Uterus (tissue), 4 donors: Measurements from ENCODE around the gene RPS26. TPM values are rescaled to one million over a fixed set of nuclear protein-coding genes. Genes with fewer than 3 reads are reported as not detected.

Source experiments
- DNase-seq, 2 donors: peaks; one replicate each; pipeline ENCODE4 v3.0.0-alpha.2; 2019 to 2020
- H3K27ac ChIP-seq, 2 donors: fragments of 200-600 bp; sonication (generic); 1 replicate in 1 of 2; 2 replicates in 1 of 2; pipeline ENCODE4 v1.5.1; 2016 to 2018
- H3K27me3 ChIP-seq, 2 donors: fragments of 200-600 bp; sonication (generic); one replicate each; pipeline ENCODE4 v1.5.1; 2018 to 2019; ENCODE audit warnings: control low read depth in 1 of 2
- H3K36me3 ChIP-seq, 2 donors: fragments of 200-600 bp; sonication (generic); one replicate each; pipeline ENCODE4 v1.5.1; 2019; ENCODE audit warnings: control low read depth in 1 of 2
- H3K4me1 ChIP-seq, 2 donors: fragments of 200-600 bp; sonication (generic); one replicate each; pipeline ENCODE4 v1.5.1; 2018 to 2019; ENCODE audit warnings: control low read depth in 1 of 2
- H3K4me3 ChIP-seq, 2 donors: fragments of 200-600 bp; sonication (generic); 1 replicate in 1 of 2; 2 replicates in 1 of 2; pipeline ENCODE4 v1.5.1; 2018 to 2019; ENCODE audit warnings: mild to moderate bottlenecking in 1 of 2
- H3K9me3 ChIP-seq, 2 donors: fragments of 200-600 bp; sonication (generic); one replicate each; pipeline ENCODE4 v1.5.1; 2019; ENCODE audit warnings: control low read depth in 1 of 2
- POLR2A ChIP-seq, 2 donors: fragments of 450-650 bp; IDR thresholded peaks; one replicate each; pipeline ENCODE4 v1.6.1; 2016; ENCODE audit warnings: antibody characterized with exemption in 2 of 2, mild to moderate bottlenecking in 1 of 2, moderate library complexity in 1 of 2
- intact Hi-C: fragments of 100-400 bp; cut with DNase I; formaldehyde crosslinking; loops from one replicate; pipeline ENCODE4 v1.15.1; 2023; ENCODE audit warnings: low total_unique reads
- total RNA-seq, 4 donors: library from RNA; depleted of rRNA in 3 of 4; stranded (reverse); fragments of >200 nt in 3 of 4; gene quantifications; one replicate each; pipeline versions ENCODE4 v1.1.0 to v1.2.4, GENCODE V29; 2014 to 2023
- TF ChIP-seq, protein P1 (sequence below), 4 experiments: fragments of 200-600 bp in 2 of 4; fragments of 450-650 bp in 2 of 4; sonication (generic) in 2 of 4; IDR thresholded peaks; one replicate each; pipeline ENCODE4 v1.5.1; 2016 to 2019; ENCODE audit warnings: antibody characterized with exemption in 4 of 4, mild to moderate bottlenecking in 2 of 4, moderate library complexity in 1 of 4
- donor health status: DM: yes; HTN: yes; CAD: no.

Gene RPS26
- total RNA-seq, 4 donors from 2014 or later = 35.4 to 1,129 (median 240) TPM

DNA sequence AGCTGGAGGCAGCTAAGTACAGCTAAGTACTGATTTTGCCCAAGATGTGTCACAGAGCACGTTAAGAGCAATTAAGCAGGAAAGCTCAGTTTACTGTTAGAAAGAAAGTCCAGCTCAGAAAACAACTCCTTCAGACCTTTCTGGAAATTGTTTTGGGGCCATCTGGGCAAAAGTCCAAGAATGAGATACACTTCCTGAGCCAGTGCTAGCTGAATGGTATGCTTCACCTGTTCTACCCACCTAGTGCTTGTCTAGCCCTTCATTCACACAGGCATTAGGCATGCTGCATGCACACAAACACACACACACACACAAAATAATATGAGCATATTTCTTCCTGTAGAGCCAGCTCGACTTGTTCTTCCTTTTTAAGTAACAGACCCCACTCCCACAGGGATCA is 27.5 kb upstream of the RPS26 start:
- H3K4me3 ChIP-seq = no peak overlapping the region

DNA sequence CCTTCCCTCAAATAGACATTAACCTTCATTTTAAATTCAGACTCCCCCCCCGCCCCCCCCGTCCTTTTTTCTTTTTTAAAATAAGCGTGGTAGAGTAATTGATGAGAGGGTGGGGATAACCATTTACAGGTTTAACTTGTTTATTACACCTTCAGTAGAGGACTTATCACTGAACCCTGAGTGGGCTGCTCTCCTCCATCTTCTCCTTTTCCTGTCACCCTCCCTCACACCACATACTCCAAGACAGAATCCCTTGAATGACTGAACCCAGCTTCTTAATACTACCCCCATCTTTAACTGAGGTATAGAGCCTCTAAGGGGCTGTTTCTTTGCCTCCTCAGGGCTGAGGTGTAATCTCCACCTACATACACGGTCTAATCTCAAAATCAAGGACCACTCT is 24.5 kb upstream of the RPS26 start:
- no peaks in the 10 kb centered on the region for H3K9me3 ChIP-seq
- no peaks in the 10 kb centered on the region for H3K4me1 ChIP-seq
- no peak overlapping the region for H3K4me3 ChIP-seq
- DNase-seq = no peak
- H3K27me3 ChIP-seq = no peaks in the 10 kb centered on the region
- intact Hi-C loops = no loop called here
- TF ChIP-seq, protein P1, sequence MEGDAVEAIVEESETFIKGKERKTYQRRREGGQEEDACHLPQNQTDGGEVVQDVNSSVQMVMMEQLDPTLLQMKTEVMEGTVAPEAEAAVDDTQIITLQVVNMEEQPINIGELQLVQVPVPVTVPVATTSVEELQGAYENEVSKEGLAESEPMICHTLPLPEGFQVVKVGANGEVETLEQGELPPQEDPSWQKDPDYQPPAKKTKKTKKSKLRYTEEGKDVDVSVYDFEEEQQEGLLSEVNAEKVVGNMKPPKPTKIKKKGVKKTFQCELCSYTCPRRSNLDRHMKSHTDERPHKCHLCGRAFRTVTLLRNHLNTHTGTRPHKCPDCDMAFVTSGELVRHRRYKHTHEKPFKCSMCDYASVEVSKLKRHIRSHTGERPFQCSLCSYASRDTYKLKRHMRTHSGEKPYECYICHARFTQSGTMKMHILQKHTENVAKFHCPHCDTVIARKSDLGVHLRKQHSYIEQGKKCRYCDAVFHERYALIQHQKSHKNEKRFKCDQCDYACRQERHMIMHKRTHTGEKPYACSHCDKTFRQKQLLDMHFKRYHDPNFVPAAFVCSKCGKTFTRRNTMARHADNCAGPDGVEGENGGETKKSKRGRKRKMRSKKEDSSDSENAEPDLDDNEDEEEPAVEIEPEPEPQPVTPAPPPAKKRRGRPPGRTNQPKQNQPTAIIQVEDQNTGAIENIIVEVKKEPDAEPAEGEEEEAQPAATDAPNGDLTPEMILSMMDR (IDR thresholded peaks at IDR 0.05) = no peak
- no peak for TF ChIP-seq POLR2A (IDR thresholded peaks at IDR 0.05)
- H3K36me3 ChIP-seq = no peaks in the 10 kb centered on the region
- no peak overlapping the region for H3K27ac ChIP-seq

More for the DNA sequence above, 27.5 kb upstream of the RPS26 start:
- DNase-seq = no peak
- Histone ChIP-seq H3K27ac (no peak overlapping the region), H3K27me3 (no peaks in the 10 kb centered on the region), H3K36me3 (no peaks in the 10 kb centered on the region), H3K4me1 (no peaks in the 10 kb centered on the region), H3K9me3 (no peaks in the 10 kb centered on the region)
- TF ChIP-seq POLR2A (IDR thresholded peaks at IDR 0.05) = no peak
- TF ChIP-seq, protein P1 (IDR thresholded peaks at IDR 0.05) = no peak
- intact Hi-C loops = no loop called here

DNA sequence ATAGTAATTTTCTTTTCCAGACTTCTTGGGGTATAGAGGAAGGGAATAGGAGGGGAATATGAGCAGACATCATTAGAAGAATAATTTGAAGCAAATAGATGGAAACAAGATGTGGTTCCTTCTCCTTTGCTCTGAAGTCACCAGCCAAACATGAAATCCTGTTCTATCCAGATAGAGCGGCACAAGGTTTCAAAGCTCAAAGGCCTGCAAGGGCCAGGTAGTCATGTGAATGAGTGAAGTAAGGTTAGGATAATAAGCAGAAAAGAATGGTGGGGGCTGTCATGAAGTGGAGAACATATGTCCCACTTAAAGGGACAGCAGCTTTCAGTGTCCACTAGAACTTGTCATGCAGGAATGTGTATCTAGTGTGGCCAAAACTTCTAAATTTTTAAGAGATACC is 23.4 kb upstream of the RPS26 start:
- intact Hi-C loops = no loop called here
- H3K4me3 ChIP-seq = no peak overlapping the region
- H3K27ac ChIP-seq = no peak overlapping the region
- H3K27me3 ChIP-seq = no peaks in the 10 kb centered on the region
- H3K36me3 ChIP-seq = no peaks in the 10 kb centered on the region
- no peak for DNase-seq
- H3K4me1 ChIP-seq = no peaks in the 10 kb centered on the region
- no peaks in the 10 kb centered on the region for H3K9me3 ChIP-seq
- no peak for TF ChIP-seq POLR2A (IDR thresholded peaks at IDR 0.05)
- TF ChIP-seq, protein P1 (IDR thresholded peaks at IDR 0.05) = no peak

DNA sequence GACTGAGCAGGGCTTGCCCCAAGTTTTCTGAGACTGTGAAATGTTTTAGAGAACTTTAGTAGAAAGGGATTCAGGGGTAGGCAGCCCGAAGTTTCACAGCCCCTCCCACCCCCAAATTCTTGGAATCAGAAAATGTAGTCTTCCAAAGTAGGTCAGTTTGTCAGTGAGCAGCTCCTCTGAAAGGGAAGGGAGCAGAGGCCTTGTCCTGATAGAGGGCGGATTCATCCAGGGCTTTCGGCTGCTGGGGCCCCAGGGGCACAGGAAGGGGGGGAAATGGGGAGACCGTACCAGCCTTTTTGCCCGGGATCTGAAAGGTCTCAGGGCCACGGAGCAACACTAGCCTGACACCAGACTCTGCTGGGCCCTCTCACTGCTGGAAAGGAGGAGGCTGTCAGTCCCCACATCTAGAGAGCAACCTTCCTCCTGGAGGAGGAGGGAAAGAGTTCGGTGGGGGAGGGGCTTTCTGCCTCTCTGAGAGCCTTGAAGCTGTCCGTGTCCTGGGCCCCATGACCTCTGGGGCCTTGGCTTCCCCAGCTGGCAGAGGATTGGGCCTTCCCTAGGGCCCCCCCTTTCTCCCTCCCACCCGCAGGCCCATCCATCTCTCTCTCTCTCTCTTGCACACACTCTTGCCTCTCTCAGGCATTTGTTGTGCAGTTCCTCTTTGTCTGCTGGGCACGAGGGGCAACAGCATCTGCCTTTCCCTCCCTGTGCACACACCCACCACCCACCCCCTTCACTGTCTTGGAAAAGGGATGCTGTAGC is 21.1 kb upstream of the RPS26 start, which contains the start of gene IKZF4:
TSS of gene IKZF4 (plus strand) at position 621 of the 762 bp plus-strand sequence. CDS start 451 bp downstream, outside the sequence.
- DNase-seq = peak; percentile 82 to 85
- no peaks in the 10 kb centered on the region for H3K27me3 ChIP-seq
- H3K9me3 ChIP-seq = no peaks in the 10 kb centered on the region
- H3K4me1 ChIP-seq = no peaks in the 10 kb centered on the region
- peak in 1 of 2 donors; percentile 18 for TF ChIP-seq POLR2A (IDR thresholded peaks at IDR 0.05)
- TF ChIP-seq, protein P1 (IDR thresholded peaks at IDR 0.05) = no peak
- intact Hi-C loops = no loop called here
- no peaks in the 10 kb centered on the region for H3K36me3 ChIP-seq
- peak within 1 kb of the TSS in 1 of 2 donors; percentile 40 for H3K4me3 ChIP-seq
- H3K27ac ChIP-seq = peak within 1 kb of the TSS; percentile 65 to 85

DNA sequence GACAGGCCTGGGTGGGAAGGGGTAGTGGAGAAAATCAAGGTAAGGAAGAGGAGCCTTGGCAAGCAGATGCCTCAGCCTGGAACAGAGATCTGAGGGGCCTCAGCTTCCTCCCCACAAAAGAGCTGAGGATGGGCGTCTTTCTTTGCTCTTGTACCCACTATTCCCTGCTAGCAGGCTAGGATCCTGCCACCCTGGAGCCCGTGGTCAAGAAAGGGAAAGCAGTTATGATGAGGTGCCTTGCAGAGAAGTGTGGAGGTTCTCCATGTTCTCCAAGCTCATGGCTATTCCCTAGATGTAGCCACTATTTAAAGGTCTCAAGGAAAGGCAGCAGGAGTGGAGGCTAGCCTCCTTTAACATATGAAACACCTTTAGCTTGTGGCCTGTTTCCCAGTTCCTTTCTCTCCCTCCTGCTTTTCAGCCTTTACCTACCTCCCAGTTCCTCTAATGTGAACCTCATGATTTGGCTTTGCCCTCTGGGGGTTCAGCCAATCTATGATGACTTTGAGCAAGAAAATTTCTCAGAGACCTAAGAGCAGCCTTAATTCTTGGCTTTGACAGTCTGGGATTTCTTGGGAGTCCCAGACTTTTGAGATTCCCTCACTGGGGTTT is 19.7 kb upstream of the RPS26 start:
- Histone ChIP-seq H3K4me1 (no peaks in the 10 kb centered on the region), H3K27ac (peak overlapping the region; percentile 65 to 85), H3K36me3 (no peaks in the 10 kb centered on the region), H3K4me3 (peak overlapping the region in 1 of 2 donors; percentile 40), H3K9me3 (no peaks in the 10 kb centered on the region), H3K27me3 (no peaks in the 10 kb centered on the region)
- TF ChIP-seq, protein P1 (IDR thresholded peaks at IDR 0.05) = no peak
- no peak for TF ChIP-seq POLR2A (IDR thresholded peaks at IDR 0.05)
- intact Hi-C loops = no loop called here
- no peak for DNase-seq
